Mononuclear cell (primary cell): ENCODE results near the gene GSS. TPM values are rescaled to one million over a fixed set of nuclear protein-coding genes. Genes with fewer than 3 reads are reported as not detected.

Experiments
- H3K27me3 ChIP-seq: 2 replicates; pipeline ENCODE4 v1.6.0; 2011; ENCODE audit warnings: low read length, control low read depth; ENCODE audit not compliant: insufficient read depth
- H3K4me1 ChIP-seq: 2 replicates; pipeline ENCODE4 v1.5.1; 2011; ENCODE audit warnings: mild to moderate bottlenecking, low read length, control low read depth; ENCODE audit not compliant: insufficient read depth
- H3K4me3 ChIP-seq: 2 replicates; pipeline ENCODE4 v1.5.1; 2011; ENCODE audit warnings: mild to moderate bottlenecking, low read length, moderate library complexity
- H3K9me3 ChIP-seq: 2 replicates; pipeline ENCODE4 v1.5.1; 2011; ENCODE audit warnings: low read depth, mild to moderate bottlenecking, control low read depth, low read length
- total RNA-seq: library from RNA; depleted of rRNA; stranded (reverse); fragments of >200 nt; gene quantifications from one replicate; pipeline ENCODE4 v1.2.3, GENCODE V29; 2012

Gene GSS
- total RNA-seq, 1 donor: 17.2 TPM

DNA sequence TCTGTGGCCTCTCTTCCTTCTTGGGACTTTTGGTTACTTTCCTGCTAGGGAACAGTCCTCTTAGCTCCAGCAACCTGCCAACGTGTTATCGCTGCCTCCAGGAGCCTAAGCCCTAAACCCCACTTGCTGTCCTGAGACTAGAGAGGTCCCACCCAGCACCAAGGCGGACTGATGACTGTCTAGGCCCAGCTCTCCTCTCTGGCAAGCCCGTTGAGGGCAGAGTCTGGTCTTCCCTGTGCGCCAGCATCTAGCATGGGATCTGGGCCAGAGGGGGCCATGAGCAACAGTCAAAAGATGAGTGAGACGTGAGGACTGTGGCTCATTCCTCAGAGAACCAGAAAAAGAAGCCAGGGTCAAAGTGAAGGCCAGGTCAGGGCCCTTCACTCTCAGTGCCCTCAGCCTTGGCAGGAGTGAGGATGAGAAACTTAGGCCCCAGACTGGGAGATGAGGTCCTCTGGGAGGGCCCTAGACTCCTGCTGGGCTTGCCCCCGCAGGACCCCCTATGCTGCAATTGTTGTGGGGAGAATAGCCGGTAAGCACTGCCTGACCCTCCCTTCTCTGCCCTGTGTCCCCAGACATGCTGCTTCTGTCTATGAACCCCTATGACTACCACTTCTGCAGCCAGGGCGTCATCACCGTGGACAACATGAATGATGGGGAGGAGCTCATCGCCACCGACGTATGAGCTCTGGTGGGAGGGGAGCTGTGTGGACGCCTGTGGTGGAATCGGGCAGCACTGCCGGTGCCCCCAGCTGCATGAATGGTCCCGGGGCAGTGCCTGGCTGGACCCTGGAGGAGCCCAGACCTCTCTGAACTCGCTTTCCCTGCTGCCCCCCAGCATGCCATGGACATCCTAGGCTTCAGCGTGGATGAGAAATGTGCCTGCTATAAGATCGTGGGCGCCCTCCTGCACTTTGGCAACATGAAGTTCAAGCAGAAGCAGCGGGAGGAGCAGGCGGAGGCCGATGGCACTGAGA is 31.0 kb upstream of the GSS start:
- no peaks in the 10 kb centered on the region for H3K27me3 ChIP-seq
- H3K4me1 ChIP-seq: no peaks in the 10 kb centered on the region

GRCh38 chr20:34985461-34986310 is 30.1 kb upstream of the GSS start:
- Histone ChIP-seq H3K9me3 (no peaks in the 10 kb centered on the region), H3K27me3 (no peaks in the 10 kb centered on the region), H3K4me1 (no peaks in the 10 kb centered on the region), H3K4me3 (no peak overlapping the region)

More for the DNA sequence above, 31.0 kb upstream of the GSS start:
- Histone ChIP-seq H3K9me3 (no peaks in the 10 kb centered on the region), H3K4me3 (no peak overlapping the region)

DNA sequence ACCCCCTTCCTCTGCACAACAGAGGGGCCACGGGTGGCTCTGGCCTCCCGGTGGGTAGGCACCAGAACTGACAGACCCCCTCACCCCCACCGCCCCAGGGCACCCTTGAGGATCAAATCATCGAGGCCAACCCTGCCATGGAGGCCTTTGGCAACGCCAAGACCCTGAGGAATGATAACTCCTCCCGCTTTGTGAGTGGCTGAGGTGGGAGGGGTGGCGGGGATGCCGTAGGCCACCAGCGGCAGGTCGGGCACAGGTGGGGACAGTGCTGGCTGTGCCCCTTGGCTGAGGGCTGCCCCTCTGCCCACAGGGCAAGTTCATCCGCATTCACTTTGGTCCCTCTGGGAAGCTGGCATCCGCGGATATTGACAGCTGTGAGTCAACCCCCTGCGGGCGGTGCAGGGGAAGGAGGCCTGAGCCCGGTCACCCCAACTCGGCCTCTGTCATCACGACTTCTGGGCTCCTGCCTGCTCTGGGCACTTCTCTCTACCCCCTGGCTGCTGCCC is 29.2 kb upstream of the GSS start:
- Histone ChIP-seq H3K4me3 (no peak overlapping the region), H3K9me3 (no peaks in the 10 kb centered on the region), H3K4me1 (no peaks in the 10 kb centered on the region), H3K27me3 (no peaks in the 10 kb centered on the region)

- Histone ChIP-seq H3K27me3 (no peaks in the 10 kb centered on the region), H3K4me3 (no peak overlapping the region), H3K9me3 (no peaks in the 10 kb centered on the region), H3K4me1 (no peaks in the 10 kb centered on the region)
Measured at GRCh38 chr20:34983995-34984735, 28.6 kb upstream of the GSS start.

DNA sequence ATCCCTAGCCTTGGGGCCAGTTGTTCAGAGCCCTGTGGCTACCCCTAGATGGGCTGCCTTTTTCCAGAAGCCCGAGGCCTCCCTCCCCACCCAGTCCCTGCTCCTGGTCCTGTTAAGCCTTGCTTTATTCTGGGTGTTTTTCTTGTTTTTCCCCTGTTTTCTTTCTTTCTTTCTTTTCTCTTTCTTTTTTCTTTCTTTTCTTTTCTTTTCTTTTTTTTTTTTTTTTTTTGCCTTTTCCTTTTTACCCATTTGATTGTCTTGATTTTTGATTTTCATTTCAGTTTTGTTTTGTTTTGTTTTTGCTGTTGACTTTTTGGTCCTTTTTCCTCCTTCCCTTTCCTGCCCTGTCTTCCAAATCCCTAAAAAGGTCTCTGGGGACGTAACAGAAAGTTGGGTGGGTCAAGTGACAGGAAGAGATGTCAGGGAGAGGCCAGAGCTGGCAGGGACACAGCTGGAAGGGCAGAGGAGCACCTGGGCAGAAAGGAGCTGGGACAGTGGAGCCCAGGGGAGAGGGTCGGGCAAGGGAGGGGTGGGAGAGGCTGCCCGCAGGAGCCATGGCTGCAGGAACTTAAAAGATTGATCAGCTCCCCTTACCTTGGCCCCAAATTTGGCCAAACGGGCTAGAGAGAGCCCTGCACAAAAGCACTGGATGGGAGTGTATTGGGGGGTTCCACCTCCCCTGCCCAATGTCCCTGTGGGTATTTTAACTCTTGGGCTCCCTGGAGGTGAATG is 27.6 kb upstream of the GSS start:
- H3K4me3 ChIP-seq: no peak overlapping the region
- no peaks in the 10 kb centered on the region for H3K27me3 ChIP-seq
- H3K9me3 ChIP-seq: no peaks in the 10 kb centered on the region
- H3K4me1 ChIP-seq: no peaks in the 10 kb centered on the region

DNA sequence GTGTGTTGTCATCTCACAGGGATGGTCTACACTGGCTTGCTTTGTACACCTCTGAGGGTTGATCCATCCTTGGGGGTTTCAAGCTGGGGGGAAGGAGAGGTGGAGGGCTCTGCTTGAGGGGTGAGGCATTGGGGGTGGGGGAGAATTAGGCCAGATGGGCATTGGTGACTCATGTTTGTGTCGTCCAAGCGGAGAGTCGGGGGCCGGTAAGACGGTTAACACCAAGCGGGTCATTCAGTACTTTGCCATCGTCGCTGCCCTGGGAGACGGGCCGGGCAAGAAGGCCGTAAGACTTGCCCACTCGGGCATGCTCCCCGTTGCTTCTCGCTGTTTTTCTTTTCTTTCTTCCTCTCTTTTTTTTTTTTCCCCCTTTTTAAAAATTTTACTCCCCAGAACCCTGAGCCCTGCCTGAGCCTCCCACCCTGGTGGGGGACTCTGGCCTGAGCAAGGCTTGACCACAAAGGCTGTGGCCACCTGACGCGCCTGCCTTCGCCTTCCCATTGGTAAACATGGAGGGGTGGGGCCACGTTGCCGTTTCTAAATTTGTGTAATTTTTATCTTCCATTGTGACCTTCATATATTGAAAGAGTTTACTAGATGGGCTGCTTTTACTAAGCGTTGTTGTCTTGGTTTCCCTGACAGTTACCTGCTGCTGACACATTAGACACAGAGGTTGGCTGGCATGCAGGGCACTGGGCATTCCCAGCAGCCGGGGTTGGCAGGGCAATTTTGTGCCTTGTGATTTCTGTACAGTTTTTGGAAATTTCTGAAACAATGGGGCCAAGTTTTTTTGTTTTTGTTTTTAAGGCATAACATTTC is 26.9 kb upstream of the GSS start:
- Histone ChIP-seq H3K27me3 (no peaks in the 10 kb centered on the region), H3K4me1 (no peaks in the 10 kb centered on the region), H3K9me3 (no peaks in the 10 kb centered on the region), H3K4me3 (no peak overlapping the region)

GRCh38 chr20:34980543-34981233 is 25.1 kb upstream of the GSS start:
- H3K27me3 ChIP-seq: no peaks in the 10 kb centered on the region
- H3K9me3 ChIP-seq: no peaks in the 10 kb centered on the region
- H3K4me1 ChIP-seq: no peaks in the 10 kb centered on the region
- H3K4me3 ChIP-seq: no peak overlapping the region

- Histone ChIP-seq H3K4me1 (no peaks in the 10 kb centered on the region), H3K27me3 (no peaks in the 10 kb centered on the region), H3K4me3 (no peak overlapping the region), H3K9me3 (no peaks in the 10 kb centered on the region)
Measured at GRCh38 chr20:34979366-34980153, 24.0 kb upstream of the GSS start.

DNA sequence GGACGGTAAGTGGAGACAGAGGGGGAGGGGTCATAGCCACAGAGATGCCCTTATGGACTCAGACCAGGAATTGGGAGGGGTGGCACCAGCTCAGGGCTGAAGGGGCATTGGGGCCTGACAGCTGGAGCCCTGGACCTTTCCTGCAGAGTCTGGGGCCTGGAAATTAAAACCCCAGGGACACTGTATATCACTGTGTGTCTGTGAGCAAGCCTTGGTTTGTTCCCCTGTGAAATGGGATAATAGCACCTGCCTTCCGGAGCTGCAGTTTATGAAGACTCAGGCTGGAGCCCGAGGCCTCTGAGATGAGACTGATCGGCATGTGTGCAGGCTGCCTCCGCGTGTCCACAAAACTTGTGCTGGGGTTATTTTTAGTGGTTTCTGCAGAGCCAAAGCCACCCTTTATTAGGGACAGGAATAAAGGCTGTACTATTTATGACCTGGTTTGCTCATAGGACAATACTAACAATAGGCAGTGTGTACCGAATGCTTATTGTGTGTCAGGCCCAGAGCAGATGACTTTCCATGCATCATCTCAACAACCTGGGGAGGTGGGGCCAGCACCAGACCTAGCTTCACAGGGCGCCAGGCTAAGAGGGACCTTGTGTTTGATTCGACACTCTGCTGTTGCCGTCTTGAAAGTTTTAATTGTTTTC is 22.6 kb upstream of the GSS start:
- Histone ChIP-seq H3K4me1 (no peaks in the 10 kb centered on the region), H3K9me3 (no peaks in the 10 kb centered on the region), H3K4me3 (no peak overlapping the region), H3K27me3 (no peaks in the 10 kb centered on the region)

DNA sequence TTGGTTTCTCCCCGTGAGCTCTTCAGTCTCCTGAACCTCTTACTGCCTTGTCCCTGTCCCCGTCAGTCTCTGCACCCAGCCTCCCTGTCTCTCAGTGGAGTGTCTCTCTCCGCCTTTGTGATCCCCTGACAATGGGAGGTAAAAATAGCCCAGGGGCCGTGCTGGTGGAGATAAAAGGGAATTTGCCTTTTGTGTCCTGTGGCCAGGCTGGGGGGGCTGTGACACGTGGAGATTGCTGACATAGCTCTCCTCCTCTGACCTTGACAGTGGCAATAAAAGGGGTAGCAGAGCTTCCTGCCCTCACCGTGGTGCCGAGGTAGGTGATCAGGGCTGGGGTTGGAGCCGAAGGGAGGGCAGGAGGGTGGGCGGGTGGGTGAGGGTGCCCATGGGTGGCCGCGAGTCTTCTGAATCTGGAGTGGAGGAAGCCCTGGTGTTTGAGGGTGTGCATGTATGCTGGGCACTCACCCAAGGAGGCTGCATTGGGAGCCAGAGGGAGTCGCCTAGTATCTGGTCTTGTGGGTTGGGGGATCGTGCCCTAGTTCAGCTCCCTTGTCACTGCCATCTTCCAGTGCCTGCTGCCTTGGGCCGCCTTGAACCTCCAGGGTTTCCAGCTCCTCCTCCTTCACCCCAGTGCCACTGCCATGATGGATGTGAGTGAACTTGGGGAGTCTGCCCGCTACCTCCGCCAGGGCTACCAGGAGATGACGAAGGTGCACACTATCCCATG is 21.9 kb upstream of the GSS start:
- Histone ChIP-seq H3K4me1 (no peaks in the 10 kb centered on the region), H3K9me3 (no peaks in the 10 kb centered on the region), H3K27me3 (no peaks in the 10 kb centered on the region), H3K4me3 (no peak overlapping the region)

DNA sequence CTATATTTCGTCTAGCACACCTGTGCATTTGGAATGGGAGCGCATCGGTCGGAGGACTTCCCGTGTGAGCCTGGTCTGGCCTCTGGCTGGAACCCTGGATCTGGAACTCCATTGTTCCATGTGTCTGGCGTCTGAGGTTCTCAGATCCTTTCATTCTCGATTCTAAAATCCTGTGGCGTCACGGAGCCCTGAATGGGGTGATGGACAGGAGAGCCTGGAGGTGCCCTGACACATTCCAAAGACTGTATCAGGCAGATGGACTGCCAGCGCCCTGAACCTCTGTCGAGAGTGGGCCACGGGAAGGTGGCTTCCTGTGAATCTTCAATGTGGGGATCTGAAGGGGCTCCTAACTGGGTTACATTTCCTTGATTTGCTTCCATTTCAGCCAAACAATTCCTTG is 20.7 kb upstream of the GSS start:
- Histone ChIP-seq H3K27me3 (no peaks in the 10 kb centered on the region), H3K4me3 (no peak overlapping the region), H3K4me1 (no peaks in the 10 kb centered on the region), H3K9me3 (no peaks in the 10 kb centered on the region)

DNA sequence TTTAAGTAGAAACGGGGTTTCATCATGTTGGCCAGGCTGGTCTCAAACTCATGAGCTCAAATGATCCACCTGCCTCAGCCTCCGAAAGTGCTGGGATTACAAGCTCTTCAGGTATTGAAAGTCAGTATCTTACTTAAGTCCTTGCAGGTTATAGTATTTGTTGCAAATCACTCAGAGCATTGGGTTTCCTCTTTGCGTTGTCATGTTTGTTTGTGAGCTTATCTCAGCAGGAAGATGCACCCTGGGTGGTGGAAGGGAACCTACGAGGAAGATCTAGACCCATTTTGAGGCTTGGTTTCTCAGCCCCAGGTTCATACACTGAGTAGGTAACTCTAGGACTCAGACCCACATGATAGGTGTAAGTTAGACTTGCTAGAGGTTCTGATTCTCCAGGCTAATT is 18.6 kb upstream of the GSS start:
- no peaks in the 10 kb centered on the region for H3K9me3 ChIP-seq
- H3K27me3 ChIP-seq: no peaks in the 10 kb centered on the region
- no peak overlapping the region for H3K4me3 ChIP-seq
- H3K4me1 ChIP-seq: no peaks in the 10 kb centered on the region
